HG02981 (cell line): ENCODE measurements around the gene CYYR1.
"Not testable (repeated sequence)": the region's sequence is repeated elsewhere in the genome, so short reads cannot be mapped to it uniquely, and the experiment has no call there.

Experiments
- ATAC-seq: cut with Tn5 transposase; IDR thresholded peaks from one replicate; pipeline ENCODE4 v1.9.1; 2021; ENCODE audit warnings: mild to moderate bottlenecking, moderate library complexity; ENCODE audit not compliant: unreplicated experiment

CYYR1 gene

GRCh38 chr21:26495283-26495849 lies 77.7 kb downstream of the CYYR1 start:
- no peak for ATAC-seq

GRCh38 chr21:26491663-26492062 lies 81.4 kb downstream of the CYYR1 start:
- ATAC-seq: no peak

DNA sequence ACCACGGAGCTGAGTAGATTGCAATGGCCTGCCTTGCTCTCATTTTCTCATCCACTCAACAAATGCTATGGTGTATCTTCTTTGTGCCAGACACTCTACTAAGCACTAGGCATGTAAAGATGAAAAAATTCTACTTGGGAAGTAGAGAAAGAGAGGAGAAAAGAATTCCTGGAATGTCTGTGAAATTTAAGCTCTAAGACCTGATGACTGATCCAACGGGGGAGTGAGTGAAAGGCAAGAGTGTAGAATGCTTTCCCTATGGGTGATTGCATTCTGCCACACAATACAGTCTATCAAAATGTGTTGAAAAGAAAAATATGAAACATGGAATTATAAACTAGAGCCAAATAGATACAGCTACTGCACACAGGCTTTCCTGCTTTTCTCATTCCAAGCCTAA lies 82.3 kb downstream of the CYYR1 start:
- ATAC-seq: no peak

GRCh38 chr21:26489781-26490180 lies 83.3 kb downstream of the CYYR1 start:
- no peak for ATAC-seq

- no peak for ATAC-seq
Observed at GRCh38 chr21:26487981-26488480, 85.1 kb downstream of the CYYR1 start.

- ATAC-seq: no peak
Observed at GRCh38 chr21:26473471-26473870, 99.6 kb downstream of the CYYR1 start.

GRCh38 chr21:26471099-26471471 lies 102.0 kb downstream of the CYYR1 start:
- no peak for ATAC-seq

- ATAC-seq: no peak
Observed at GRCh38 chr21:26470351-26471098, 102.6 kb downstream of the CYYR1 start.

DNA sequence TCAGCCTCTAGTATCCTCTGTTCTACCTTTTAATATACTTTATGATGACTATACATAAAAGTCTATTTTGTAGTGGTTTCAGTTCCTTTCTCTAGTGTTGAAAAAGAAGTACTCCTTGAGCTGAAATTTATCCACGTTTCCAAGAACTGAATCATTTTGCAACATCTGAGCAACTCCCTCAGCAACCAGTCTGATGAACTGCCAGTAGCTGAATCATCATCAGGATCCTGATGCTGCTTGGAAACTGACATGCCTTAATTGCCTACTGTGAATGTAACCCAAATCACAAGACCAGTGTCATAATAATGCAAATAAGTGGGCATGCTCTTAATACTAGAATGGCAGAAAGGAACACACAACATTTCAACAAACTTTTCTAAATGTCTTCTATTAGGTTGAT lies 103.3 kb downstream of the CYYR1 start:
- ATAC-seq: no peak

- ATAC-seq: no peak
Observed at GRCh38 chr21:26465916-26466315, 107.2 kb downstream of the CYYR1 start.

DNA sequence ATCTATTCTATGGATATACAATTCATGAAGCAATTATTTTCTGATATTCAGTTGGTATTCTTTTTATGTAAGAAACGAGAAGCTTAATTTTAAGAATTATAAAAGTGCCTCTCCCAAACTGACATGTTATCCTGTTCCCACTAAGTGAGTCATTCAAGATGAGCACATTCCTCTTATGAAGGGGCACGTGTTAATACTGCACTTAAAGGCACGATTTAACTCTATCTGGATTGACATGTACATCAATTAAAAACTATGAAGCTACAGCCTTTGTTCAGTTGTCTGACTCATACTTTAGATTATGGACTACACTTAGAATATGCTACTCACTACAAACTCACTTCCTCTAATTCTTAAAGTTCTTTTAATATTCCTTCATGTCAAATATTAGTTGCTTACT lies 111.6 kb downstream of the CYYR1 start:
- no peak for ATAC-seq

DNA sequence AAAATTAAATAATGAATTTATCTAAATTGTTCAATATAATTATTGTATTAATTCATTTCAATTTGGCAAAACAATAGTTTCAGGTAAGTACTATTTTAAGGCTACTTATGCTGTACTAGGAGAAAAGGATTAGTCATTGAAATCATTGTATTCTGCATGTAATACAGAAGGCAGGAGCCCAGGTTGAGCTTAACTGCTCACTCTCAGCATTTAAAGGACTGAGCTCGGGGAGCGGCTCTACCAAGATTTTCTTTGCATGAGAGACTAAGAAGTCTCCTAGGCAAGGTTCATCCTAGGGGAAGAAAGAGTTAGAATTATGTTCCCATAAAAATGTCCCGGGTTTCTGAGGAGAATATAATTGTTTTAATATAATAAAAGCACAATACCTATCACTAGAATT lies 112.5 kb downstream of the CYYR1 start:
- no peak for ATAC-seq

- ATAC-seq: not testable (repeated sequence)
Observed at GRCh38 chr21:26458854-26459253, 114.2 kb downstream of the CYYR1 start.

GRCh38 chr21:26457817-26458216 lies 115.3 kb downstream of the CYYR1 start:
- ATAC-seq: no peak

DNA sequence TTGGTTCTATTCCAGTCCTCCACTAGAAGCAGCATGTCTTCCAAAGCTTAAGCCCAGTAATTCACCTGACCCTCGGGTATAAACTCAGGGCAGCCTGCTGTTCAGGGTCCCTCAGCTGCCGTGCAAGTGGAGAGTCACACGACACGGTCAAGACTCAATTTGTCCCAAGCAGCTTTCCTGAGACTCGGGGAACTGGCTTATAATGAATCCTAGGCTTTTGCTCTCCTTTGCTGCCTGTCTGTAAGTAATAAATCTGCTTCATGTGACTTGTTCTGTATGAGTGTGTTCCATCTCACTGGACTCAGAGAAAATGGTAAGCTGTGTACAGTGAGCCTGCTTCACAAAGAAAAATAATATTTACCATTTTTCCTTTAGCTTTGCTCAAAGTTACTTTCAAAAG lies 119.8 kb downstream of the CYYR1 start:
- ATAC-seq: no peak

GRCh38 chr21:26451081-26451740 lies 121.9 kb downstream of the CYYR1 start:
- ATAC-seq: no peak

- no peak for ATAC-seq
Observed at GRCh38 chr21:26449161-26449560, 123.9 kb downstream of the CYYR1 start.

GRCh38 chr21:26448751-26449150 lies 124.3 kb downstream of the CYYR1 start:
- ATAC-seq: no peak

- ATAC-seq: no peak
Observed at GRCh38 chr21:26447932-26448475, 125.1 kb downstream of the CYYR1 start.

- no peak for ATAC-seq
Observed at GRCh38 chr21:26445440-26445839, 127.6 kb downstream of the CYYR1 start.

- no peak for ATAC-seq
Observed at GRCh38 chr21:26444646-26445045, 128.4 kb downstream of the CYYR1 start.

DNA sequence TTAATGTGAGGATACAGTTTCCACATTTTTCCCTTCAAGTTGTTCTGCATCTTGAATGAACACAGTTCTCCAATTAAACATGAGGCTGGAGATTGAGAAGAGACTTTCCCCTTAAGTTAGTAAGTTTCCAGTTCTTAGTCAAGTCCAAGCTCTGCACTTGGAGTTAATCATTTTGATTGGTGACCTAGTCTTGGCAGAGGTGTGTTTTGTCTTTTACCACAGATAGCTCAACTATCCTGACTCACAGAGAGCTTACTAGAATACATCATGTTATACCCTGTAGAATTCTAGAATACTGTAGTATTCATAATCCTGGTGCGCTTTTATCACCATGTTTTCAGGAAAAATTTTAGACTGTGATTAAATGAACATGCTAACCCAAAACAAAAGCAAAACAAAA lies 129.2 kb downstream of the CYYR1 start:
- no peak for ATAC-seq
